ENCODE measurements around the gene ADCY6. TPM values are rescaled to one million over a fixed set of nuclear protein-coding genes. Genes with fewer than 3 reads are reported as not detected.

The ADCY6 gene
- total and polyA plus RNA-seq, 2 of the 4 experiments (the other 2 are of a cell fraction), result 18.5 to 34.4 TPM

- H3K23ac ChIP-seq (ENCODE audit: low read depth, low read length), result no peak overlapping the region
- H2BK5ac ChIP-seq (ENCODE audit: low read depth, low read length, poor library complexity, severe bottlenecking), result no peak overlapping the region
- ATAC-seq (ENCODE audit: low read depth) (no peak), DNase-seq (no peak)
- ChIA-PET POLR2A (ENCODE audit: unreplicated experiment) (interaction anchor here (1.0 kb wide), 1 partner anchor 9 kb away, joined by 3 read pairs; the partner anchor contains the start of gene CACNB3), CTCF (interaction anchor here (1.4 kb wide), 1 partner anchor 12 kb away, joined by 5 read pairs; no protein-coding TSS in a partner anchor)
- peaks cover 2 to 24% of the 10 kb centered on the region in 2 experiments; a peak in 2 of 4 replicates for H3K79me1 ChIP-seq (ENCODE audit: low read depth in 1 of 2, low read length in 2 of 2)
- no peaks in the 10 kb centered on the region for H3K27me3 ChIP-seq (ENCODE audit: control insufficient read depth, insufficient read depth, low read length)
- in situ Hi-C loops (cut with MboI; ENCODE audit: low sequenced_read_pairs), result no loop called here
- intact Hi-C loops (cut with micrococcal nuclease), result no loop called here
- H3K18ac ChIP-seq (ENCODE audit: low read depth, low read length), result no peak overlapping the region
- H2AFZ ChIP-seq (replicated peaks; ENCODE audit: low read length, poor library complexity), result no peak overlapping the region
- H3K56ac ChIP-seq (ENCODE audit: extremely low read depth, insufficient read depth, low read length), result no peak overlapping the region
- H3K14ac ChIP-seq (replicated peaks; ENCODE audit: low read depth, low read length), result no peak overlapping the region
- H4K20me1 ChIP-seq (ENCODE audit: insufficient read depth, low read length), result peaks cover 31% of the 10 kb centered on the region
- no peak overlapping the region for H2BK20ac ChIP-seq (ENCODE audit: low read depth, low read length)
- dilution Hi-C loops (cut with HindIII; ENCODE audit: low sequenced_read_pairs, unreplicated experiment), result no loop called here
- WGBS, 2 experiments (ENCODE audit: extremely low coverage in 2 of 2, insufficient read length in 1 of 2), result 93% methylated on average over 2 of the region's 8 CpGs; no CpG with 5 or more reads in 1 of the 2 experiments
- H3K4me2 ChIP-seq (ENCODE audit: low read depth, low read length), result no peak overlapping the region
- H3K9ac ChIP-seq (ENCODE audit: low read depth, low read length), result no peak overlapping the region
- no peaks in the 10 kb centered on the region for H3K4me1 ChIP-seq (ENCODE audit: control insufficient read depth, insufficient read depth, low read length)
- no peak overlapping the region for H3K27ac ChIP-seq (ENCODE audit: insufficient read depth, low read length)
- no peak overlapping the region for H2AK9ac ChIP-seq (replicated peaks; ENCODE audit: low read depth, low read length, poor library complexity)
- TF ChIP-seq SMC3 (IDR thresholded peaks at IDR 0.05; ENCODE audit: low read depth, low read length) (no peak), MAFK (IDR thresholded peaks at IDR 0.05; ENCODE audit: low read depth, low read length) (no peak), USF2 (IDR thresholded peaks at IDR 0.05; ENCODE audit: low read depth, low read length) (no peak), CTCF (conservative IDR thresholded peaks at IDR 0.05; ENCODE audit: low read depth, low read length) (no peak), FOS (IDR thresholded peaks at IDR 0.05; ENCODE audit: low read depth, low read length) (no peak), NFE2L2 (IDR thresholded peaks at IDR 0.05; ENCODE audit: low read depth, low read length) (no peak), RFX5 (IDR thresholded peaks at IDR 0.05; ENCODE audit: low read depth, low read length) (no peak), CEBPB (IDR thresholded peaks at IDR 0.05; ENCODE audit: low read depth, low read length) (no peak), BHLHE40 (IDR thresholded peaks at IDR 0.05; ENCODE audit: low read depth, low read length) (no peak), ELK1 (IDR thresholded peaks at IDR 0.05; ENCODE audit: borderline replicate concordance, low read depth, low read length) (no peak), CHD1 (IDR thresholded peaks at IDR 0.05; ENCODE audit: low read depth, low read length) (no peak), RCOR1 (IDR thresholded peaks at IDR 0.05; ENCODE audit: insufficient replicate concordance, low read length) (no peak), POLR2A (IDR thresholded peaks at IDR 0.05; ENCODE audit: low read depth, low read length) (no peak), MAZ (IDR thresholded peaks at IDR 0.05; ENCODE audit: borderline replicate concordance, low read depth, low read length) (no peak), RAD21 (IDR thresholded peaks at IDR 0.05; ENCODE audit: low read length) (no peak)
- no peak overlapping the region for H4K91ac ChIP-seq (ENCODE audit: insufficient read depth, low read depth, low read length)
- H3K9me1 ChIP-seq (ENCODE audit: insufficient read depth, low read length), result no peaks in the 10 kb centered on the region; the same call in none of the 2 replicates
- H3K4ac ChIP-seq (ENCODE audit: low read depth, low read length), result no peak overlapping the region
- H2BK120ac ChIP-seq (ENCODE audit: low read depth, low read length), result no peak overlapping the region
- no peak overlapping the region for H2BK15ac ChIP-seq (ENCODE audit: low read depth, low read length)
- H3K9me3 ChIP-seq (ENCODE audit: control insufficient read depth, insufficient read depth, low read length), result no peaks in the 10 kb centered on the region
- no peak overlapping the region for H4K5ac ChIP-seq (ENCODE audit: low read depth, low read length)
- BruUV-seq (replicated peaks), result no TSS peak
- no peak overlapping the region for H4K8ac ChIP-seq (ENCODE audit: low read depth in 2 of 2, low read length in 2 of 2)
- peaks cover 87% of the 10 kb centered on the region for H3K36me3 ChIP-seq (ENCODE audit: control insufficient read depth, insufficient read depth, low read length)
- no peak overlapping the region for H2AK5ac ChIP-seq (ENCODE audit: low read depth, low read length)
- H3K4me3 ChIP-seq (ENCODE audit: insufficient read depth, low read depth, low read length), result no peak overlapping the region
Measured at GRCh38 chr12:48827026-48827425, 38.1 kb upstream of the ADCY6 start.

Measured in IMR-90 (cell line).